Erythroblast (primary cell): ENCODE measurements around the gene FYN.

Experiments used
- GATA1 ChIP-seq: IDR thresholded peaks from 2 replicates; pipeline ENCODE4 v1.6.1; 2011; ENCODE audit warnings: low read depth, mild to moderate bottlenecking, control low read depth, low read length, moderate library complexity
- POLR2A ChIP-seq: IDR thresholded peaks from 2 replicates; pipeline ENCODE4 v1.6.1; 2011; ENCODE audit warnings: mild to moderate bottlenecking, low read length

DNA sequence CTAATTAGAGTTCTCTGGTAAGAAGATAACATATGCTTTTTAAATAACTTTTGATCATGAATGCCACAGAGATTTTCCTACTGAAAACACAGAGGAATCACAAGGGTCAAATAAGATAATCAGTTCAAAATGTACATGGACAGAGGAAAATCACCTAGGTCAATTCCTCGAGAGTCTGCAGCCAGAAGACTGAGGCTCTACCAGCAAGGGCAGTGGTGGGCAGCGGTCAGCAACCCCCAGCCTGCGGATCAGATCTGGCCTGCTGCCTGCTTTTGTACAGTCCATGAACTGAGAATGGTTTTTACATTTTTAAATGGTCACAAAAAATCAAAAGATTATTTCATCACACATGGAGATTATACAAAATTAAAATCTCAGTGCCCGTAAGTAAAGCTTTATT is 79.0 kb downstream of the FYN start:
- TF ChIP-seq POLR2A (no peak), GATA1 (no peak)
